ENCODE results near the gene OSMR. TPM values are rescaled to one million over a fixed set of nuclear protein-coding genes. Genes with fewer than 3 reads are reported as not detected.

The OSMR gene
- total RNA-seq, 1 donor: 174 TPM

GRCh38 chr5:38824821-38825220 is 21.0 kb upstream of the OSMR start:
- Histone ChIP-seq H3K4me3 (ENCODE audit: insufficient read depth, low read length) (no peak overlapping the region), H2AFZ (ENCODE audit: low read length) (no peak overlapping the region), H3K79me2 (ENCODE audit: insufficient read depth, low read length) (peaks cover 23% of the 10 kb centered on the region), H3K4me1 (ENCODE audit: insufficient read depth, low read length) (peaks cover 17% of the 10 kb centered on the region), H3K27me3 (ENCODE audit: insufficient read depth, low read length) (no peaks in the 10 kb centered on the region), H3K27ac (ENCODE audit: low read depth, low read length) (no peak overlapping the region), H3K9me3 (ENCODE audit: low read depth, low read length) (no peaks in the 10 kb centered on the region), H3K4me2 (ENCODE audit: insufficient read depth, low read length) (no peak overlapping the region), H4K20me1 (ENCODE audit: insufficient read depth, low read length) (peaks cover 2% of the 10 kb centered on the region), H3K36me3 (ENCODE audit: insufficient read depth, low read length) (peaks cover 13% of the 10 kb centered on the region)
- DNase-seq (ENCODE audit: insufficient read length, low spot score, missing footprints): no peak
- no peak for TF ChIP-seq CTCF (IDR thresholded peaks at IDR 0.05; ENCODE audit: extremely low read depth, low read depth, low read length)

GRCh38 chr5:38825494-38825893 is 20.3 kb upstream of the OSMR start:
- H3K27me3 ChIP-seq (ENCODE audit: insufficient read depth, low read length): no peaks in the 10 kb centered on the region
- DNase-seq (ENCODE audit: insufficient read length, low spot score, missing footprints): peak; percentile 79
- peaks cover 19% of the 10 kb centered on the region for H3K4me1 ChIP-seq (ENCODE audit: insufficient read depth, low read length)
- H4K20me1 ChIP-seq (ENCODE audit: insufficient read depth, low read length): peaks cover 3% of the 10 kb centered on the region
- peak overlapping the region; percentile 59 for H3K4me2 ChIP-seq (ENCODE audit: insufficient read depth, low read length)
- no peak overlapping the region for H2AFZ ChIP-seq (ENCODE audit: low read length)
- peaks cover 28% of the 10 kb centered on the region for H3K79me2 ChIP-seq (ENCODE audit: insufficient read depth, low read length)
- no peak overlapping the region for H3K4me3 ChIP-seq (ENCODE audit: insufficient read depth, low read length)
- TF ChIP-seq CTCF (IDR thresholded peaks at IDR 0.05; ENCODE audit: extremely low read depth, low read depth, low read length): no peak
- H3K36me3 ChIP-seq (ENCODE audit: insufficient read depth, low read length): peaks cover 13% of the 10 kb centered on the region
- H3K27ac ChIP-seq (ENCODE audit: low read depth, low read length): peak overlapping the region; percentile 47
- H3K9me3 ChIP-seq (ENCODE audit: low read depth, low read length): no peaks in the 10 kb centered on the region

GRCh38 chr5:38827525-38827924 is 18.3 kb upstream of the OSMR start:
- Histone ChIP-seq H3K36me3 (ENCODE audit: insufficient read depth, low read length) (peaks cover 9% of the 10 kb centered on the region), H2AFZ (ENCODE audit: low read length) (no peak overlapping the region), H3K4me1 (ENCODE audit: insufficient read depth, low read length) (peaks cover 26% of the 10 kb centered on the region), H3K27ac (ENCODE audit: low read depth, low read length) (no peak overlapping the region), H3K9me3 (ENCODE audit: low read depth, low read length) (no peaks in the 10 kb centered on the region), H3K4me3 (ENCODE audit: insufficient read depth, low read length) (no peak overlapping the region), H4K20me1 (ENCODE audit: insufficient read depth, low read length) (peaks cover 13% of the 10 kb centered on the region), H3K4me2 (ENCODE audit: insufficient read depth, low read length) (no peak overlapping the region), H3K79me2 (ENCODE audit: insufficient read depth, low read length) (peaks cover 44% of the 10 kb centered on the region), H3K27me3 (ENCODE audit: insufficient read depth, low read length) (no peaks in the 10 kb centered on the region)
- TF ChIP-seq CTCF (IDR thresholded peaks at IDR 0.05; ENCODE audit: extremely low read depth, low read depth, low read length): no peak
- peak; percentile 61 for DNase-seq (ENCODE audit: insufficient read length, low spot score, missing footprints)

- TF ChIP-seq CTCF (IDR thresholded peaks at IDR 0.05; ENCODE audit: extremely low read depth, low read depth, low read length): no peak
- no peaks in the 10 kb centered on the region for H3K27me3 ChIP-seq (ENCODE audit: insufficient read depth, low read length)
- no peaks in the 10 kb centered on the region for H3K36me3 ChIP-seq (ENCODE audit: insufficient read depth, low read length)
- H3K9me3 ChIP-seq (ENCODE audit: low read depth, low read length): no peaks in the 10 kb centered on the region
- H3K79me2 ChIP-seq (ENCODE audit: insufficient read depth, low read length): peaks cover 50% of the 10 kb centered on the region
- H3K4me1 ChIP-seq (ENCODE audit: insufficient read depth, low read length): peaks cover 25% of the 10 kb centered on the region
- no peak overlapping the region for H3K27ac ChIP-seq (ENCODE audit: low read depth, low read length)
- no peak overlapping the region for H2AFZ ChIP-seq (ENCODE audit: low read length)
- H4K20me1 ChIP-seq (ENCODE audit: insufficient read depth, low read length): peaks cover 15% of the 10 kb centered on the region
- H3K4me3 ChIP-seq (ENCODE audit: insufficient read depth, low read length): no peak overlapping the region
- H3K4me2 ChIP-seq (ENCODE audit: insufficient read depth, low read length): no peak overlapping the region
- DNase-seq (ENCODE audit: insufficient read length, low spot score, missing footprints): no peak
Measured at GRCh38 chr5:38830521-38831051, 15.2 kb upstream of the OSMR start.
